DOHH2 (cell line): ENCODE measurements around the gene ZBTB11.

Experiments used
- H3F3A ChIP-seq: fragments of 200-600 bp; sonication (generic), shearing (Covaris generic); 2 replicates; pipeline ENCODE4 v1.6.0; 2016; ENCODE audit warnings: antibody characterized with exemption, mild to moderate bottlenecking; ENCODE audit not compliant: control insufficient read depth, insufficient read depth
- H3K27ac ChIP-seq: fragments of 200-600 bp; sonication (generic); 2 replicates; pipeline ENCODE4 v1.5.1; 2014; ENCODE audit warnings: low read depth, mild to moderate bottlenecking, low read length, moderate library complexity
- H3K27me3 ChIP-seq: fragments of 200-600 bp; sonication (generic); 2 replicates; pipeline ENCODE4 v1.6.1; 2014; ENCODE audit warnings: mild to moderate bottlenecking, low read length, mixed read lengths; ENCODE audit not compliant: control insufficient read depth
- H3K36me3 ChIP-seq: fragments of 200-600 bp; sonication (generic); 2 replicates; pipeline ENCODE4 v1.6.1; 2014; ENCODE audit warnings: mild to moderate bottlenecking, low read length, moderate library complexity, mixed read lengths; ENCODE audit not compliant: control insufficient read depth
- H3K4me1 ChIP-seq: fragments of 200-600 bp; sonication (generic); 2 replicates; pipeline ENCODE4 v1.6.1; 2014; ENCODE audit warnings: mild to moderate bottlenecking, low read length, mixed read lengths; ENCODE audit not compliant: control insufficient read depth
- H3K4me2 ChIP-seq: fragments of 200-600 bp; sonication (generic); 2 replicates; pipeline ENCODE4 v1.6.0; 2014; ENCODE audit warnings: mild to moderate bottlenecking, low read length, moderate library complexity
- H3K4me3 ChIP-seq: fragments of 200-600 bp; sonication (generic); 2 replicates; pipeline ENCODE4 v1.5.1; 2014; ENCODE audit warnings: mild to moderate bottlenecking, low read length, mixed read lengths
- H3K79me2 ChIP-seq: fragments of 200-600 bp; sonication (generic); 2 replicates; pipeline ENCODE4 v1.6.1; 2014; ENCODE audit warnings: mild to moderate bottlenecking, low read length, mixed read lengths; ENCODE audit not compliant: control insufficient read depth
- H3K9me2 ChIP-seq: fragments of 200-600 bp; sonication (generic); replicated peaks from 2 replicates; pipeline ENCODE4 v1.6.1; 2014; ENCODE audit warnings: mild to moderate bottlenecking, low read length, mixed read lengths; ENCODE audit not compliant: control insufficient read depth
- H3K9me3 ChIP-seq: fragments of 200-600 bp; sonication (generic); 2 replicates; pipeline ENCODE4 v1.6.1; 2014; ENCODE audit warnings: antibody characterized with exemption, low read length, mixed read lengths; ENCODE audit not compliant: control insufficient read depth, insufficient read depth
- H4K20me1 ChIP-seq: fragments of 200-600 bp; sonication (generic); 2 replicates; pipeline ENCODE4 v1.6.0; 2014; ENCODE audit warnings: low read depth, mild to moderate bottlenecking, antibody characterized with exemption, low read length, moderate library complexity; ENCODE audit not compliant: control insufficient read depth, insufficient read depth
- EZH2phosphoT487 ChIP-seq: fragments of 200-600 bp; sonication (generic); IDR thresholded peaks from 2 replicates; pipeline ENCODE4 v1.6.1; 2017; ENCODE audit warnings: borderline replicate concordance, mild to moderate bottlenecking, antibody characterized with exemption, low read length, moderate library complexity, mixed read lengths
- TF ChIP-seq, protein P1 (sequence below): fragments of 200-600 bp; sonication (generic); IDR thresholded peaks from one replicate; pipeline ENCODE4 v1.5.1; 2014; ENCODE audit warnings: antibody characterized with exemption, mild to moderate bottlenecking, low read depth, low read length; ENCODE audit not compliant: poor library complexity, severe bottlenecking

Gene ZBTB11

GRCh38 chr3:101667844-101668243 lies 9.1 kb downstream of the ZBTB11 start:
- Histone ChIP-seq H3K4me2 (no peak overlapping the region), H3K36me3 (peaks cover 90% of the 10 kb centered on the region), H3F3A (0 out of 2 replicates have a peak, but pooled peaks cover 1% of the 10 kb centered on the region)

GRCh38 chr3:101667331-101667730 lies 9.6 kb downstream of the ZBTB11 start:
- Histone ChIP-seq H3F3A (no peaks in the 10 kb centered on the region), H3K27me3 (no peaks in the 10 kb centered on the region), H3K36me3 (peaks cover 87% of the 10 kb centered on the region), H3K27ac (no peak overlapping the region), H3K9me3 (no peaks in the 10 kb centered on the region), H4K20me1 (no peaks in the 10 kb centered on the region), H3K4me3 (no peak overlapping the region), H3K9me2 (no peaks in the 10 kb centered on the region), H3K4me2 (no peak overlapping the region), H3K4me1 (no peaks in the 10 kb centered on the region), H3K79me2 (peaks cover 31% of the 10 kb centered on the region)
- no peak for TF ChIP-seq EZH2phosphoT487
- TF ChIP-seq, protein P1, sequence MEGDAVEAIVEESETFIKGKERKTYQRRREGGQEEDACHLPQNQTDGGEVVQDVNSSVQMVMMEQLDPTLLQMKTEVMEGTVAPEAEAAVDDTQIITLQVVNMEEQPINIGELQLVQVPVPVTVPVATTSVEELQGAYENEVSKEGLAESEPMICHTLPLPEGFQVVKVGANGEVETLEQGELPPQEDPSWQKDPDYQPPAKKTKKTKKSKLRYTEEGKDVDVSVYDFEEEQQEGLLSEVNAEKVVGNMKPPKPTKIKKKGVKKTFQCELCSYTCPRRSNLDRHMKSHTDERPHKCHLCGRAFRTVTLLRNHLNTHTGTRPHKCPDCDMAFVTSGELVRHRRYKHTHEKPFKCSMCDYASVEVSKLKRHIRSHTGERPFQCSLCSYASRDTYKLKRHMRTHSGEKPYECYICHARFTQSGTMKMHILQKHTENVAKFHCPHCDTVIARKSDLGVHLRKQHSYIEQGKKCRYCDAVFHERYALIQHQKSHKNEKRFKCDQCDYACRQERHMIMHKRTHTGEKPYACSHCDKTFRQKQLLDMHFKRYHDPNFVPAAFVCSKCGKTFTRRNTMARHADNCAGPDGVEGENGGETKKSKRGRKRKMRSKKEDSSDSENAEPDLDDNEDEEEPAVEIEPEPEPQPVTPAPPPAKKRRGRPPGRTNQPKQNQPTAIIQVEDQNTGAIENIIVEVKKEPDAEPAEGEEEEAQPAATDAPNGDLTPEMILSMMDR: no peak

More at GRCh38 chr3:101667844-101668243, 9.1 kb downstream of the ZBTB11 start:
- H3K9me3 ChIP-seq: no peaks in the 10 kb centered on the region
- no peaks in the 10 kb centered on the region for H3K4me1 ChIP-seq
- peaks cover 36% of the 10 kb centered on the region for H3K79me2 ChIP-seq
- TF ChIP-seq, protein P1: no peak
- TF ChIP-seq EZH2phosphoT487: no peak
- no peaks in the 10 kb centered on the region for H3K27me3 ChIP-seq
- H3K9me2 ChIP-seq: no peaks in the 10 kb centered on the region
- H3K27ac ChIP-seq: no peak overlapping the region
- no peaks in the 10 kb centered on the region for H4K20me1 ChIP-seq
- H3K4me3 ChIP-seq: no peak overlapping the region

GRCh38 chr3:101665851-101666250 lies 11.1 kb downstream of the ZBTB11 start:
- no peaks in the 10 kb centered on the region for H3K9me3 ChIP-seq
- peaks cover 85% of the 10 kb centered on the region for H3K36me3 ChIP-seq
- H3K4me2 ChIP-seq: no peak overlapping the region
- peaks cover 17% of the 10 kb centered on the region for H3K79me2 ChIP-seq
- no peaks in the 10 kb centered on the region for H4K20me1 ChIP-seq
- no peak overlapping the region for H3K27ac ChIP-seq
- H3F3A ChIP-seq: no peaks in the 10 kb centered on the region
- no peaks in the 10 kb centered on the region for H3K27me3 ChIP-seq
- H3K4me3 ChIP-seq: no peak overlapping the region
- no peaks in the 10 kb centered on the region for H3K9me2 ChIP-seq
- peaks cover 7% of the 10 kb centered on the region for H3K4me1 ChIP-seq
- no peak for TF ChIP-seq EZH2phosphoT487
- TF ChIP-seq, protein P1: no peak

GRCh38 chr3:101665357-101665756 lies 11.6 kb downstream of the ZBTB11 start:
- no peaks in the 10 kb centered on the region for H3K27me3 ChIP-seq
- H3F3A ChIP-seq: peaks cover 3% of the 10 kb centered on the region; the same call in 1 of the 2 replicates
- peaks cover 86% of the 10 kb centered on the region for H3K36me3 ChIP-seq
- no peak overlapping the region for H3K27ac ChIP-seq
- H4K20me1 ChIP-seq: no peaks in the 10 kb centered on the region
- H3K79me2 ChIP-seq: peaks cover 15% of the 10 kb centered on the region
- no peaks in the 10 kb centered on the region for H3K9me3 ChIP-seq
- peaks cover 12% of the 10 kb centered on the region for H3K4me1 ChIP-seq
- no peak overlapping the region for H3K4me2 ChIP-seq
- H3K4me3 ChIP-seq: no peak overlapping the region
- TF ChIP-seq, protein P1: no peak
- no peak for TF ChIP-seq EZH2phosphoT487
- H3K9me2 ChIP-seq: no peaks in the 10 kb centered on the region
